GM21360 (cell line): ENCODE results near the gene NDRG4.

ENCODE experiments used
- ATAC-seq: cut with Tn5 transposase; IDR thresholded peaks from one replicate; pipeline ENCODE4 v1.9.1; 2021; ENCODE audit warnings: mild to moderate bottlenecking, moderate library complexity; ENCODE audit not compliant: unreplicated experiment

Gene NDRG4

DNA sequence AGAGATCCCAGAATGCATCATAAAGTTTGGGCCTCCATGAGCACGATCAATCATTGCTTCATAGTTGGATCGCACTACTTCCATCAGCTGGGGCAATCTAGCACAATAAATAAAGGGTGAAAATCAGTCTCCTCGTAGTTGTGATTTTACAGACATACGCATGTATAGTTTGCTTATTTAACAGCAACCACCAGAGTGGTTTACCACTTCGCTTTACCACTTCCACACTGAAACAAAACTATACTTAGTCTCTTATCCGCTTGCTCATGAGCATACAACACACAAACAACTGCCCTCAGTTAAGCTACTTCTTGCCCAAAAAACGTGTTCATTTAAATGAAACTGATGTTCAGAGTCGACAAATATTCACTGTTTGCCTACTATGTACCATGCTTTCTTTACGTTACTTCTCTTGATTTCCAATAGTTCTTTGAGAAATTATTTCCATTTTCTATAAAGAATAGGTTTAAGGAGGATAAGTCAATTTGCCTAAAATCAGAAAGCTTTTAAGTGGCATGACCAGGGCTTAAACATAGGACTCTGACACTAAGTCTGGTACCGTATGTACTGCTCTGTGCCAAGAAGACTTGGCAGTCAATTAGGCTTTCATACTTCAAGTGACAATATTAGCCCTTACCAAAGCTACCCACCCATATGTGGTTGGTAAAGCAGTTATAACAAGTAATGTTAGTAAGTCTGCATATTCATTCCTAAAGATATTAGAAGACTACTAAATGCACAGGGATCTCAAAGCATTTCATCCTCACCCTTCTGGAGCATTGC is 37.4 kb downstream of the NDRG4 start:
- no peak for ATAC-seq

DNA sequence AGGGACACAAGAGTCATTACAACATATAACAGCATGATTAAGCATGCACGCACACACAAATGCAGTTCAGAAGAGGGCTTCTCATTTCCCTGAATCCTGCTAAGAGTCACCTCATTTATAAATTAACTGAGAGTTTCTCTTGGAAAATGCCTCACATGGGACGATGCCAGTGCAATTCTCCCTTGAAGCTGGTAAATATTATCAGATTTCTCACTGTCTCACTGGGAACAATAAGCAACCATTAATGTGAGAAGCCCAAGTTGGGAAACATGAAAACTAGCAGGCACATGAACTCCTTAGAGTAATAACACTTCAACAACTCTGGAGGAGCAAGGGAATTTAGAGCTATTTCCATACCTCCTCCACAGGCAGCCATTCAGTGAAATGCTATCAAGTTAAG is 41.8 kb downstream of the NDRG4 start:
- no peak for ATAC-seq

DNA sequence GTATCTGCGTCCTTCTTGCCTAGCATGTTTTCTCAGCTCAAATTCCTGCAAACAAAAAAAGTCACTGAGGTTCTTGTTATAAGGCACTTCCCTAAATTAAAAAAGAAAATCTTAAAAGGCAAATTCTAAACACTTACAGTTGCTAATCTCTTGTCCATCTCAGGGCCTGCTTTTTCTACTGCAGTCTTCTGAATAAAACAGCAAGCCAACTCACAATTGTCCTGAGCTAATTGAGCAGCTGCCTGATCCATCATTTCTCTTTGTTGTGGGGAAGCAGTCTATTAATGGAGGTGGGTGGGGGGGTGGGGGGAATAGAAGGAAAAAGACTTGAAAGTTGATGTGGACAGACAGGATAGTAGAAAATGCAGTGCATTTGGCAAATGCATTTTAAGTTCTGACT is 42.3 kb downstream of the NDRG4 start:
- no peak for ATAC-seq

DNA sequence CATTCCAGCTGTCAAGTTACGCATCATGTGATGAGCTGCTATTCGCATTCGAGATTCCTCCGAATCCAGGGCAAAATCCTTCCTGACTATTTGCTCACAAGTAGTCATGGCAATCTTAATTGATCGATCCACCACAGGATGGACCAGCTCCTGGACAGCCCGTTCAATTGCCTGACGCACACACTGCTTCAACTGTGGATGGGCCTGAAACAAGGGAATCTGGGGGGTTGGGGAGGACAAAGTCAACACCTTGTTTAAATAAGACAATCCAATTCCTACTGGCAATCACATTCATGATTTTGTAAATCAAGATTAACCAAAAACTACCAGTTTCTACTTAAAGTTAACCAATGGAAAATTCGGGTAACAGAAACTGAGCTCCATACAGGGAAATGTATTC is 43.7 kb downstream of the NDRG4 start:
- no peak for ATAC-seq

GRCh38 chr16:58548378-58548777 is 48.4 kb downstream of the NDRG4 start:
- no peak for ATAC-seq

GRCh38 chr16:58551496-58551895 is 51.6 kb downstream of the NDRG4 start:
- ATAC-seq, result no peak

DNA sequence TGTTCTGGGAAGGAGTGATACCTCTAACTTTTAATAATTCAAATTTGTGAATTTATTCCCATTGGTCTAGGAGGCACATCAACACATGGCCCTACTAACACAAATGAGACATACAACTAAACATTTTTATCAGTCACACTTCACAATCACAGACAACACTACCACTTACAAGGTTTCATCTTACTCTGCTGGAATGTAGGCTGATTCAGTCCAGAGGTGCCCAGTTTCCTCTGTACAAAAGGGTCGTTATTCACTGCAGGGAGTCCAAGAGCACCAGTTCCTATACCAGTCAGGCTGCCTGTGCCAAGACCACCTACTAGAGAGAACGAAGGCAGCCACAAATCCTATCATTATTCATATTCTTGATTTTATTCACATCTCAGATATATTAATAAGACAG is 56.7 kb downstream of the NDRG4 start:
- no peak for ATAC-seq
